Loucy (cell line): ENCODE data around the gene SLC15A1.

Source experiments
- EZH2phosphoT487 ChIP-seq: fragments of 200-600 bp; IDR thresholded peaks from 2 replicates; pipeline ENCODE4 v1.6.1; 2018; ENCODE audit warnings: antibody characterized with exemption, mild to moderate bottlenecking, moderate library complexity, borderline replicate concordance
- TF ChIP-seq, protein P1 (sequence below): fragments of 200-600 bp; sonication (generic); conservative IDR thresholded peaks from 2 replicates; pipeline ENCODE4 v1.5.1; 2014; ENCODE audit warnings: mild to moderate bottlenecking, antibody characterized with exemption, low read length

DNA sequence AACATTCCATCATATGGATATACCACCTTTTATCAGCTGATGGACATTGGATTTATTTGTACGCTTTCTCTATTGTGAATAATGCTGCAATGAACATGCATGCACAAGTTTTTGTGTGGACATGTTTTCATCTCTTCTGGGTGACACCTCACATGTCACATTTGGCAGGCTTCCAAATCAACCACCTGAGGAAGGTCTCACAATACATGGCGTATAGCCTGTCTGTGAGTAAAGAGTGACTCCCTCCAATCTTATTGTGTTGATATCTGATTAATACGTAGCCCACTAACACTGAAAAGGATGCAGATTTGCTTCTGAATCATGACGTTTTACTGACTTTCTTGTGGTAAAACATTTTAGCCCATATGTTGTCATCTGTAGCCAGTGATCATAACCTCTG lies 61.1 kb downstream of the SLC15A1 start:
- TF ChIP-seq, protein P1, sequence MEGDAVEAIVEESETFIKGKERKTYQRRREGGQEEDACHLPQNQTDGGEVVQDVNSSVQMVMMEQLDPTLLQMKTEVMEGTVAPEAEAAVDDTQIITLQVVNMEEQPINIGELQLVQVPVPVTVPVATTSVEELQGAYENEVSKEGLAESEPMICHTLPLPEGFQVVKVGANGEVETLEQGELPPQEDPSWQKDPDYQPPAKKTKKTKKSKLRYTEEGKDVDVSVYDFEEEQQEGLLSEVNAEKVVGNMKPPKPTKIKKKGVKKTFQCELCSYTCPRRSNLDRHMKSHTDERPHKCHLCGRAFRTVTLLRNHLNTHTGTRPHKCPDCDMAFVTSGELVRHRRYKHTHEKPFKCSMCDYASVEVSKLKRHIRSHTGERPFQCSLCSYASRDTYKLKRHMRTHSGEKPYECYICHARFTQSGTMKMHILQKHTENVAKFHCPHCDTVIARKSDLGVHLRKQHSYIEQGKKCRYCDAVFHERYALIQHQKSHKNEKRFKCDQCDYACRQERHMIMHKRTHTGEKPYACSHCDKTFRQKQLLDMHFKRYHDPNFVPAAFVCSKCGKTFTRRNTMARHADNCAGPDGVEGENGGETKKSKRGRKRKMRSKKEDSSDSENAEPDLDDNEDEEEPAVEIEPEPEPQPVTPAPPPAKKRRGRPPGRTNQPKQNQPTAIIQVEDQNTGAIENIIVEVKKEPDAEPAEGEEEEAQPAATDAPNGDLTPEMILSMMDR, result no peak
- TF ChIP-seq EZH2phosphoT487, result no peak
